LNCaP clone FGC (cell line): ENCODE data around the gene LEO1.

ENCODE experiments used
- DNase-seq: peaks from one replicate; pipeline ENCODE4 v3.0.0-alpha.2; 2011; ENCODE audit warnings: low read depth
- H3K4me3 ChIP-seq: 2 replicates; pipeline ENCODE4 v1.5.1; 2011; ENCODE audit warnings: mild to moderate bottlenecking, low read depth, low read length, control low read depth
- TF ChIP-seq, protein P1 (sequence below): IDR thresholded peaks from 2 replicates; pipeline ENCODE4 v1.5.1; 2012; ENCODE audit warnings: mild to moderate bottlenecking; ENCODE audit not compliant: control insufficient read depth, insufficient read depth; ENCODE audit errors: extremely low read depth

The LEO1 gene

DNA sequence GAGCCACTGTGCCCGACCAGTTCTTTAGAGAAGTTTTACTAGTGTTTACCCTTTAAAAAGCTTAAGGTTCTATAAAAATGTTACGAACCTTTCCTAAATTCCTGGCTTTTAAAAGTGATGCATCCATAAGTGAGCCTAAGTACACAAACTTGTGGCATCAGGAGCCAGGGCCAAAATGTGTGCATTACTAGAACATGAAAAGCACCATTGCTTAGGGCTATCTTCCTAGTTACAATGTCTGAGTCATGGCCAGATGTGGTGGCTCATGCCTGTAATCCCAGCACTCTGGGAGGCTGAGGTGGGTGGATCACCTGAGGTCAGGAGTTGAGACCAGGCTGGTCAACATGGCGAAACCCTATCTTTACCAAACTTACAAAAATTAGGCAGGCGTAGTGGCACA lies 39.9 kb downstream of the LEO1 start:
- peak; percentile 79 for DNase-seq
- H3K4me3 ChIP-seq: no peak overlapping the region
- TF ChIP-seq, protein P1, sequence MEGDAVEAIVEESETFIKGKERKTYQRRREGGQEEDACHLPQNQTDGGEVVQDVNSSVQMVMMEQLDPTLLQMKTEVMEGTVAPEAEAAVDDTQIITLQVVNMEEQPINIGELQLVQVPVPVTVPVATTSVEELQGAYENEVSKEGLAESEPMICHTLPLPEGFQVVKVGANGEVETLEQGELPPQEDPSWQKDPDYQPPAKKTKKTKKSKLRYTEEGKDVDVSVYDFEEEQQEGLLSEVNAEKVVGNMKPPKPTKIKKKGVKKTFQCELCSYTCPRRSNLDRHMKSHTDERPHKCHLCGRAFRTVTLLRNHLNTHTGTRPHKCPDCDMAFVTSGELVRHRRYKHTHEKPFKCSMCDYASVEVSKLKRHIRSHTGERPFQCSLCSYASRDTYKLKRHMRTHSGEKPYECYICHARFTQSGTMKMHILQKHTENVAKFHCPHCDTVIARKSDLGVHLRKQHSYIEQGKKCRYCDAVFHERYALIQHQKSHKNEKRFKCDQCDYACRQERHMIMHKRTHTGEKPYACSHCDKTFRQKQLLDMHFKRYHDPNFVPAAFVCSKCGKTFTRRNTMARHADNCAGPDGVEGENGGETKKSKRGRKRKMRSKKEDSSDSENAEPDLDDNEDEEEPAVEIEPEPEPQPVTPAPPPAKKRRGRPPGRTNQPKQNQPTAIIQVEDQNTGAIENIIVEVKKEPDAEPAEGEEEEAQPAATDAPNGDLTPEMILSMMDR: no peak

DNA sequence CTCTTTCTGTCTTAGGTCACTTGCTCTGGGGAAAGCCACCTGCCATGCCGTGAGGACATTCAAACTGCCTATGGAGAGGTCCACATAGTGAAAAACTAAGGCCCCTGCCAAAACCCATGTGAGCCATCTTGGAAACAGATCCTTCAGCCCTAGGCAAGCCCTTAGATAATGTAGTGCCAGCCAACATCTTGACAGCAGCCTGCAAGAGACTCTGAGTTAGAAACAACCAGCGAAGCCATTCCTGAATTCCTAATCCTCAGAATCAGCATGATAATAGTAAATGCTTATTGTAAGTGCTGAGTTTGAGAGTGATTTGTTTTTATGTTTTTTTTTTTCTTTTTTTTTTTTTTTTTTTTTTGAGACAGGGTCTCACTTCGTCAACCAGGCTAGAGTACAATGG lies 40.6 kb downstream of the LEO1 start:
- TF ChIP-seq, protein P1: no peak
- DNase-seq: no peak
- no peak overlapping the region for H3K4me3 ChIP-seq

DNA sequence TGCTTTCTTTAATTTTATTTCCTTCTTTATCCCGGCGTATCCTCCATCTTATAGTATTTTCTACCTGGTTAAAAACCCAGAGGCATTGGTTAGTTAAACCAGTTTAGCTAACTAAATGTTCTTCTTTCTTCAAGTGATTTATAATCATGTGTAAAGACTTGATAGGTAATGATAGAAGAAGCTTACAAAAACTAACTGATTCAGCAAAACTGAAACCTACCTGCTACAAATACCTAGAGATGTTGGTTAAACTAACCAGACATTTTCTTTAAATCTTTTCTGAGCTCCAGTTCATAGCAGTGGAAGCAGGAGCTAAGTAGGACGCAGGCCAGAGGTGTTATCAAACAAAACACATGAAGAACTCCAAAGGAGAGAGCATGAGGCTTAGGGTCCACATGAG lies 44.8 kb downstream of the LEO1 start:
- no peak for DNase-seq
- no peak overlapping the region for H3K4me3 ChIP-seq
- TF ChIP-seq, protein P1: no peak

DNA sequence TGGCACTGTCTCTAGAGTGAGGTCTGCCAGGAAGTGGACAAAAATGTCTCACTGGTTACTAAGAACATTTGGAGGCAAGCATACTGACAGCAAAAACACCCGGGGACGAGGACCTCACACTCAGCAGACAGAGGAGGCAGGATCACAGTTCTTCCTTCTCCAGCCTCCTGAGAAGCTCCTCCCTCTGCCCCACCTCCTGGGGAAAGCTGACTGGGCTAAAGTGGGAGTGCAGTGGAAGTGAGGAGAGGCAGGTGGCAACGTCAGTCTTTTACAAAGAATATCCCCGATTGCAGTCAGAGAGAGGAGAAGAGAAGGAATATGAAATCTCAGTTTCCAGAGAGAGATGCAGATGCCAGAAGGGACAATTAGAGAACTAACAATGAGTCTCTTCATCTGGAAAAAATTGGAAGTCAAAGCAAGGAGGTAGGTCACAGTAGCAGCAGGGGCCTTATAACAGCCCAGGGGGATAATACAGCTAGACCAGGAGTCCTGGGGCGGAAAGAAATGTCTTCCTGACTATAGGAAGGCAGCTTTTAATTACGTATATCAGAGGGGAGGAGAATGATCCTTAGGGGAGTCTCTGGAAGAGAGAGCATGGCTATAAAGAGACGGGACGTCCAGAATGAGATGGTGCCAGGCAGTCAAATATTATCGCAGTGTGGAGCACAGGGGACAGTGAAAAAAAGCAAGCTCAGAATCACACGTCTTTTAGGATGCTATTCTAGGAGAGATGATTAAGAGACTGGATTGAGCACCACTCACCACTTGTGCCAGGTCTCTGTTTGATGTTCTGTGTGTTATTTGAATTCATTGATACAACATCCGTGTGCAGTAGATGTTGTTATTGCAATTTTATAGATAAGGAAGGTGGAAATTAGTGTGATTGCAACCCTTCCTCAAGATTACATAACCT lies 47.2 kb downstream of the LEO1 start:
- TF ChIP-seq, protein P1: no peak
- DNase-seq: peak; percentile 97
- 0 out of 2 replicates have a peak overlapping the region, but pooled peaks have one; percentile 20 for H3K4me3 ChIP-seq

DNA sequence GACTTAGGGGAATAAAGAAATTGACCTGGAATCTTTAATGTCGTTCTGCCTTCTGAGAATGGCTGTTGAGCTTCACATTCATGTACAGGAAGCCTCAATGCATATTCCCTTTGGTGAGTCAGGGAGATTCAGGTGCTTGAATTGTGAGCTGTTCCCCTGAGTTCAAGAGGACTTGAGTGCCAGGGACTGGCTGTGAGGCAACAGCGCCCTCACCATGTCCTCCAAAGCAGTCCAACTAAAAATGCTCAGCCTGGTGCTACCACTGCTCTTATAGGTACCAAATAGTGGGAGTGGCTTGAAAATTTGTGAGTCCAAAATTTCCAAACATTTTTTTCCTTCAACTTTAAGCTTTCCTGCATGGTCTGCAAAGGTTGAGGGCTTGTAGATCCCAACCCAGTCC lies 54.1 kb downstream of the LEO1 start:
- TF ChIP-seq, protein P1: peak; percentile 41; the same call in 1 of the 2 replicates
- DNase-seq: no peak
- H3K4me3 ChIP-seq: no peak overlapping the region

DNA sequence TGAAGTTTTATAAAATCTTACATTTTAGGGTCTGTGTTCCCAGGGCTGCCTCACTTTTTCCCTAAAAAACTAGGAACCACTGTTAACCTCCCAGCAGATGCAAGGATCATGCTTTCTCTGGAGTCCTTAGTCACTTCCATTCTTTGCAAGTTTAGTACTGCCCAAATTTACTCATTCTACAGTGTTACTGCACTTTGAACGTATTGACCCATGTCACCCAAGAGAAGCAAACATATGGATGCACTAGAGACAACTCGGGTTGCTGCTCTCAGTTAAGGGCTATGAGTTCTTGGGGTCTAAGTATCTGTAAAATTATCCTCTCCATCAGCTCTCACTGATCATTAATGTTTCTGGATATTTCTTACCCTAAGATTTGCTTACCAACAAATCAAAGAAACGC lies 59.0 kb downstream of the LEO1 start:
- TF ChIP-seq, protein P1: no peak
- no peak for DNase-seq
- no peak overlapping the region for H3K4me3 ChIP-seq

DNA sequence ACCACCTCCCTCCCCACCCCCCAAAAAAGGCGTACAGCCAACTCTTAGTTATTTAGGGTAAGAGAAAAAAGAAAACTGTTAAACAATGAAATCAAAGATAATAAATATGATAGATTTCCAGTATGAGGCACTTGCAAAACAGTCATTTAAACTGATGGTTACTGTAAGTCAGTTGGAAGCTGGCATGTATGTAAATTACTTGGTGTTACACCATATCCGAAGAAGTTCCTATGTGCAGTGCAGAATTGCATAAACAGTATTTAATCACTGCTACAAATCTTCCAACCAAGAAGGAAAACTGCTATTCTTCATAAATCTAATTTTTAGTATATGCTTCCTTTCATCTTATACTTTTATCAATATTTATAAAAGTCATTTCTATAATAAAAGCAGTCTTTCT lies 62.0 kb downstream of the LEO1 start:
- no peak overlapping the region for H3K4me3 ChIP-seq
- no peak for DNase-seq
- TF ChIP-seq, protein P1: no peak
